HepG2 (cell line): ENCODE data around the gene KLHL35. TPM values are rescaled to one million over a fixed set of nuclear protein-coding genes. Genes with fewer than 3 reads are reported as not detected.

ENCODE experiments used
- ARNT ChIP-seq: fragments of 450-650 bp; IDR thresholded peaks from 2 replicates; pipeline ENCODE4 v1.6.1; 2017
- CBX5 ChIP-seq: sonication (generic); formaldehyde crosslinking; IDR thresholded peaks from 2 replicates; pipeline ENCODE4 v1.4.0; 2020; ENCODE audit warnings: missing genetic modification reagents, borderline replicate concordance
- DR1 ChIP-seq: sonication (generic); formaldehyde crosslinking; IDR thresholded peaks from 2 replicates; pipeline ENCODE4 v1.8.0; 2021; ENCODE audit warnings: mild to moderate bottlenecking, missing genetic modification reagents, inconsistent platforms
- FOXC1 ChIP-seq: sonication (generic); formaldehyde crosslinking; IDR thresholded peaks from 2 replicates; pipeline ENCODE4 v1.8.0; 2022; ENCODE audit warnings: mild to moderate bottlenecking, missing genetic modification reagents, borderline replicate concordance
- MED1 ChIP-seq: sonication (generic); formaldehyde crosslinking; IDR thresholded peaks from 2 replicates; pipeline ENCODE4 v1.4.0; 2020; ENCODE audit warnings: missing genetic modification reagents
- MEIS1 ChIP-seq: sonication (generic); formaldehyde crosslinking; IDR thresholded peaks from 2 replicates; pipeline ENCODE4 v1.9.0; 2021; ENCODE audit warnings: mild to moderate bottlenecking, missing genetic modification reagents, moderate library complexity, borderline replicate concordance
- NAIF1 ChIP-seq: sonication (generic); formaldehyde crosslinking; IDR thresholded peaks from 2 replicates; pipeline ENCODE4 v1.5.0; 2020; ENCODE audit warnings: mild to moderate bottlenecking, missing genetic modification reagents, borderline replicate concordance
- NFIC ChIP-seq: IDR thresholded peaks from 2 replicates; pipeline ENCODE4 v1.6.1; 2012; ENCODE audit warnings: mild to moderate bottlenecking, low read length, inconsistent platforms
- NFRKB ChIP-seq: fragments of 450-650 bp; IDR thresholded peaks from 2 replicates; pipeline ENCODE4 v1.6.1; 2017
- NFYC ChIP-seq: IDR thresholded peaks from 2 replicates; pipeline ENCODE4 v1.6.1; 2016; ENCODE audit warnings: missing genetic modification reagents, missing compliant biosample characterization
- NR1H2 ChIP-seq: sonication (generic); formaldehyde crosslinking; IDR thresholded peaks from 2 replicates; pipeline ENCODE4 v1.8.1; 2022; ENCODE audit warnings: low read depth, missing genetic modification reagents, borderline replicate concordance
- PCBP1 ChIP-seq: fragments of 200-400 bp; formaldehyde crosslinking; IDR thresholded peaks from 2 replicates; pipeline ENCODE4 v1.6.1; 2017; ENCODE audit warnings: mild to moderate bottlenecking, low read depth, low read length, borderline replicate concordance
- PTBP1 ChIP-seq: fragments of 200-400 bp; formaldehyde crosslinking; IDR thresholded peaks from 2 replicates; pipeline ENCODE4 v1.6.1; 2018; ENCODE audit warnings: low read length, low read depth; ENCODE audit not compliant: poor library complexity, severe bottlenecking
- REL ChIP-seq: sonication (generic); formaldehyde crosslinking; conservative IDR thresholded peaks from 2 replicates; pipeline ENCODE4 v1.8.0; 2022; ENCODE audit warnings: mild to moderate bottlenecking, missing genetic modification reagents, moderate library complexity
- RNF219 ChIP-seq: sonication (generic); formaldehyde crosslinking; IDR thresholded peaks from 2 replicates; pipeline ENCODE4 v1.5.0; 2020; ENCODE audit warnings: mild to moderate bottlenecking, missing genetic modification reagents
- SALL2 ChIP-seq: sonication (generic); formaldehyde crosslinking; IDR thresholded peaks from 2 replicates; pipeline ENCODE4 v1.8.1; 2023; ENCODE audit warnings: mild to moderate bottlenecking, missing genetic modification reagents, inconsistent platforms
- SP4 ChIP-seq: sonication (generic); formaldehyde crosslinking; IDR thresholded peaks from 2 replicates; pipeline ENCODE4 v1.8.1; 2023; ENCODE audit warnings: mild to moderate bottlenecking, missing genetic modification reagents
- TAF1 ChIP-seq: sonication (generic); formaldehyde crosslinking; IDR thresholded peaks from 2 replicates; pipeline ENCODE4 v1.4.0; 2020; ENCODE audit warnings: missing genetic modification reagents
- ZFP1 ChIP-seq: IDR thresholded peaks from 2 replicates; pipeline ENCODE4 v1.6.1; 2016
- ZFX ChIP-seq: sonication (generic); formaldehyde crosslinking; IDR thresholded peaks from 2 replicates; pipeline ENCODE4 v1.4.0; 2020; ENCODE audit warnings: mild to moderate bottlenecking, low read depth, missing genetic modification reagents, moderate library complexity
- ZHX1 ChIP-seq: sonication (generic); formaldehyde crosslinking; IDR thresholded peaks from 2 replicates; pipeline ENCODE4 v1.8.1; 2022; ENCODE audit warnings: low read depth, mild to moderate bottlenecking, missing genetic modification reagents
- ZNF333 ChIP-seq: sonication (generic); formaldehyde crosslinking; IDR thresholded peaks from 2 replicates; pipeline ENCODE4 v1.4.0; 2020; ENCODE audit warnings: mild to moderate bottlenecking, missing genetic modification reagents, borderline replicate concordance
- ZNF430 ChIP-seq: sonication (generic); formaldehyde crosslinking; IDR thresholded peaks from 2 replicates; pipeline ENCODE4 v1.9.0; 2021; ENCODE audit warnings: mild to moderate bottlenecking, missing genetic modification reagents
- ZNF431 ChIP-seq: sonication (generic); formaldehyde crosslinking; IDR thresholded peaks from 2 replicates; pipeline ENCODE4 v1.9.0; 2022; ENCODE audit warnings: missing genetic modification reagents, low read depth, mild to moderate bottlenecking, borderline replicate concordance
- polyA plus RNA-seq, 8 experiments: library from polyadenylated mRNA; depleted of rRNA in 3 of 8; stranded (reverse) in 7 of 8; unstranded in 1 of 8; fragments of >200 nt; fragmentation: Illumina TruSeq in 4 of 8; extraction: Trizol in 4 of 8; gene quantifications; 2 replicates each; pipeline versions ENCODE4 v1.2.1 to v1.2.3, GENCODE V29; 2011 to 2016; ENCODE audit warnings: low read depth in 4 of 8, missing spikeins in 1 of 8, mixed read lengths in 1 of 8; ENCODE audit not compliant: insufficient read depth in 1 of 8
- total RNA-seq, 5 experiments: library from RNA; depleted of rRNA; stranded (reverse); fragments of >200 nt; fragmentation: Illumina TruSeq; extraction: Trizol; gene quantifications; 2 replicates each; pipeline ENCODE4 v1.2.3, GENCODE V29; 2016; ENCODE audit warnings: low read depth in 1 of 5
- TF ChIP-seq, protein P1 (sequence below): sonication (generic); formaldehyde crosslinking; IDR thresholded peaks from 2 replicates; pipeline ENCODE4 v1.5.0; 2020; ENCODE audit warnings: mild to moderate bottlenecking, missing genetic modification reagents, moderate library complexity

KLHL35 gene
- total and polyA plus RNA-seq, 2 of the 13 experiments (the other 11 are each of a cell fraction or from before 2014, with no cell fraction given), result not detected

DNA sequence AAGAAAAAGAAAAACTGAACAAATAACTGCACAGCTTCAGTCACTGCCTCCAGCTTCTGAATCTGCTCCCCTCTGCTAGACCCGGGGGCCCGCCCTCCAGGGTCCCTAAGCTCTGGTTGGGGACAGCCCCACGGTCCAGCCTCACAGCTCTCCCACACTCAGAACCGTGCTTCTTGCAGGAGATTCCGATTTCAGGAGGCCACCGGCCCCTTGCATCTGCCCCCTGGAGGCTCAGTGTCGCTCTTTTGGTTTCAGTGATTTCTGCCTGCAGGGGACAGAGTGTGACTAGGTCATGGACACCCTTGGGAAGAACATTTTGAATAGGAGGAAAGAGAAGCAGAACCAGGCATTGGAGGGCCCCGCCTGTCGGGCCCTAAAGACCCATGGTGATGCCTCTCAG lies 56.8 kb downstream of the KLHL35 start (continued):
- TF ChIP-seq ZHX1 (CRISPR knock-in tag) (no peak), SALL2 (CRISPR knock-in tag) (no peak), NFYC (no peak), PCBP1 (no peak), MEIS1 (CRISPR knock-in tag) (no peak), ZNF333 (CRISPR knock-in tag) (no peak), ZNF431 (no peak), NR1H2 (CRISPR knock-in tag) (no peak), ZNF430 (CRISPR knock-in tag) (no peak), CBX5 (no peak), RNF219 (CRISPR knock-in tag) (no peak), DR1 (CRISPR knock-in tag) (no peak), NAIF1 (no peak), ZFP1 (CRISPR knock-in tag) (no peak), REL (CRISPR knock-in tag) (no peak), PTBP1 (no peak), ZFX (CRISPR knock-in tag) (no peak), NFIC (no peak), TAF1 (CRISPR knock-in tag) (no peak), MED1 (0 out of 2 replicates have a peak, but pooled peaks have one; percentile 27), SP4 (CRISPR knock-in tag) (no peak), FOXC1 (no peak), NFRKB (no peak), ARNT (no peak)
- TF ChIP-seq, protein P1, sequence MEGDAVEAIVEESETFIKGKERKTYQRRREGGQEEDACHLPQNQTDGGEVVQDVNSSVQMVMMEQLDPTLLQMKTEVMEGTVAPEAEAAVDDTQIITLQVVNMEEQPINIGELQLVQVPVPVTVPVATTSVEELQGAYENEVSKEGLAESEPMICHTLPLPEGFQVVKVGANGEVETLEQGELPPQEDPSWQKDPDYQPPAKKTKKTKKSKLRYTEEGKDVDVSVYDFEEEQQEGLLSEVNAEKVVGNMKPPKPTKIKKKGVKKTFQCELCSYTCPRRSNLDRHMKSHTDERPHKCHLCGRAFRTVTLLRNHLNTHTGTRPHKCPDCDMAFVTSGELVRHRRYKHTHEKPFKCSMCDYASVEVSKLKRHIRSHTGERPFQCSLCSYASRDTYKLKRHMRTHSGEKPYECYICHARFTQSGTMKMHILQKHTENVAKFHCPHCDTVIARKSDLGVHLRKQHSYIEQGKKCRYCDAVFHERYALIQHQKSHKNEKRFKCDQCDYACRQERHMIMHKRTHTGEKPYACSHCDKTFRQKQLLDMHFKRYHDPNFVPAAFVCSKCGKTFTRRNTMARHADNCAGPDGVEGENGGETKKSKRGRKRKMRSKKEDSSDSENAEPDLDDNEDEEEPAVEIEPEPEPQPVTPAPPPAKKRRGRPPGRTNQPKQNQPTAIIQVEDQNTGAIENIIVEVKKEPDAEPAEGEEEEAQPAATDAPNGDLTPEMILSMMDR (CRISPR knock-in tag), result peak; percentile 43
